C4-2B (cell line): ENCODE measurements around the gene SRSF2.

Experiments
- H3K27ac ChIP-seq: fragments of 450-650 bp; 2 replicates; pipeline ENCODE4 v1.5.1; 2017
- ZFX ChIP-seq: fragments of 450-650 bp; IDR thresholded peaks from 2 replicates; pipeline ENCODE4 v1.6.1; 2017
- TF ChIP-seq, protein P1 (sequence below): fragments of 450-650 bp; conservative IDR thresholded peaks from 2 replicates; pipeline ENCODE4 v1.5.1; 2017; ENCODE audit warnings: mild to moderate bottlenecking

The SRSF2 gene

DNA sequence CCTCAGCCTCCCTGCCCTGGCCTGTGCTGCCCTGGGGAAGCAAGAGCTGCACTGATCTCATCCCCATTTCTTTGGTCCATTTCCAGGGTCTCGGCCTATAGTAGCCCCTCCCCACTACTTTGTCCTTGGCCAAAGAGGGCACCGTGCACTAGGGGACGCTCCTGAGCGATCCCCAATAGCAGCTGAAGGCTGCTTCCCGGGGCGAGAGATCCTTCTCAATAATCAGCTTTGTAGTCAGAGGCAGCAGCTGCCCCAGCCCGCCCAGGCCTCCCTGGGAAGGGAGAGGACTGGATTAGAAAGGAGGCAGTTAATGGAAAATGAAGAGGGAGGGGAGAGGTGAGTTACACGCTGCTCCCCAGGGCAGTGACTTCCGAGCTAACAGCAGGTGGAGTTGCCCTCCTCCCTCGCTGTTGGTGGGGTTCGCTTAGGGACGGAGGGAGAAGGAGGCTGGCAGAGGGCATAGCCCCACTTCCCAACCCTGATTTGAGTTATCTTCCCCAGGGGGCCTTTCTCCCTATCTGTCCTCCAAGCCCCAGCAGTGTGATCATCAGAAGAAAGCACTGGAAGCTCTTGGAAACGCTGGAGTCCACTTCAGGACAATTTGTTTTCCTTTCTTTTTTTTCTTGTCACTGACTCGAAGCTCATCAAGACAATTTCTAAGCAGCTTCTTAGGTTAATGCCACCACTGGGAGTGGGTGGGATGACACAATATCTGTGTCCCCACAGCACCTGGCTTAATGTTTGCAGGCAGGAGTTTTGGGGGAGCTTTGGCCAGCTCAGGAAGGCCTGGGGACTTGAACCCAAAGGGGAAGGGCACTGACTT lies 28.9 kb downstream of the SRSF2 start:
- TF ChIP-seq ZFX, result no peak
- TF ChIP-seq, protein P1, sequence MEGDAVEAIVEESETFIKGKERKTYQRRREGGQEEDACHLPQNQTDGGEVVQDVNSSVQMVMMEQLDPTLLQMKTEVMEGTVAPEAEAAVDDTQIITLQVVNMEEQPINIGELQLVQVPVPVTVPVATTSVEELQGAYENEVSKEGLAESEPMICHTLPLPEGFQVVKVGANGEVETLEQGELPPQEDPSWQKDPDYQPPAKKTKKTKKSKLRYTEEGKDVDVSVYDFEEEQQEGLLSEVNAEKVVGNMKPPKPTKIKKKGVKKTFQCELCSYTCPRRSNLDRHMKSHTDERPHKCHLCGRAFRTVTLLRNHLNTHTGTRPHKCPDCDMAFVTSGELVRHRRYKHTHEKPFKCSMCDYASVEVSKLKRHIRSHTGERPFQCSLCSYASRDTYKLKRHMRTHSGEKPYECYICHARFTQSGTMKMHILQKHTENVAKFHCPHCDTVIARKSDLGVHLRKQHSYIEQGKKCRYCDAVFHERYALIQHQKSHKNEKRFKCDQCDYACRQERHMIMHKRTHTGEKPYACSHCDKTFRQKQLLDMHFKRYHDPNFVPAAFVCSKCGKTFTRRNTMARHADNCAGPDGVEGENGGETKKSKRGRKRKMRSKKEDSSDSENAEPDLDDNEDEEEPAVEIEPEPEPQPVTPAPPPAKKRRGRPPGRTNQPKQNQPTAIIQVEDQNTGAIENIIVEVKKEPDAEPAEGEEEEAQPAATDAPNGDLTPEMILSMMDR, result no peak
- H3K27ac ChIP-seq, result no peak overlapping the region

DNA sequence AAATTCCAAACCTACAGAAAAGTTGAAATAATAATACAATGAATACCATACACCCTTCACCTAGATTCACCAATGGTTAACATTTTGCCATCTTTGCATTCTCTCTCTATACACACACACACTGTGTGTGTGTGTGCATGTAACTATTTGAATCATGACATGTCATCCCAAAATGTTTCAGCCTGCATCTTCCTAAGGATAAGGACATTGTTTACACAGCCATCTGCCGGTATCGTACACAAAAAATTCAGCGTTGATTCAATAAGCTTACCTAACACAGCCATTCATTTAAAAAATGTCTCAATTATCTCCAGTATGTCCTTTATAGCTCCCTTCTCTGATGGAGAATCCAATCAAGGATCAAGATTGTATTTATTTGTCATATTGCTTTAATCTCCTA lies 30.3 kb downstream of the SRSF2 start:
- TF ChIP-seq, protein P1, result no peak
- no peak for TF ChIP-seq ZFX
- no peak overlapping the region for H3K27ac ChIP-seq

DNA sequence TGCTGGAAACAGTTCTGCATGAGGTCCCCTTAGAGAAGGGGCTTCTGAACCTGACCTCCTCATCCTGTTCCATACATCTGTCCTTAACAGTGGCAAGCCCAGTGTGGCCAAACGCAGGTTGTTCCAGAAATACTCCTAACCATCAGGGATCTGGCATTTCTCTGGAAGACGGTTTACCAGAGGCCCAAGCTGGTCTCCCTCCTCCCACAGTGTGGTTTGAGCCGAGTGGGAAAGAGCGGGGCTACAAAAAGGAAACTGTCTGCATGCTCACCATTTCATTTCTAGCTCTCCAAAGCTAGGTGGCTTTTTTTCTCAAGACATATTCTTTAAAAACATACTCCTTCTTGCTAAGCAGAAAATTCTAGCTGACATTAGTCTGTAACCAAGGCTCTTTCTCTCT lies 32.3 kb downstream of the SRSF2 start:
- TF ChIP-seq, protein P1, result no peak
- no peak for TF ChIP-seq ZFX
- no peak overlapping the region for H3K27ac ChIP-seq

DNA sequence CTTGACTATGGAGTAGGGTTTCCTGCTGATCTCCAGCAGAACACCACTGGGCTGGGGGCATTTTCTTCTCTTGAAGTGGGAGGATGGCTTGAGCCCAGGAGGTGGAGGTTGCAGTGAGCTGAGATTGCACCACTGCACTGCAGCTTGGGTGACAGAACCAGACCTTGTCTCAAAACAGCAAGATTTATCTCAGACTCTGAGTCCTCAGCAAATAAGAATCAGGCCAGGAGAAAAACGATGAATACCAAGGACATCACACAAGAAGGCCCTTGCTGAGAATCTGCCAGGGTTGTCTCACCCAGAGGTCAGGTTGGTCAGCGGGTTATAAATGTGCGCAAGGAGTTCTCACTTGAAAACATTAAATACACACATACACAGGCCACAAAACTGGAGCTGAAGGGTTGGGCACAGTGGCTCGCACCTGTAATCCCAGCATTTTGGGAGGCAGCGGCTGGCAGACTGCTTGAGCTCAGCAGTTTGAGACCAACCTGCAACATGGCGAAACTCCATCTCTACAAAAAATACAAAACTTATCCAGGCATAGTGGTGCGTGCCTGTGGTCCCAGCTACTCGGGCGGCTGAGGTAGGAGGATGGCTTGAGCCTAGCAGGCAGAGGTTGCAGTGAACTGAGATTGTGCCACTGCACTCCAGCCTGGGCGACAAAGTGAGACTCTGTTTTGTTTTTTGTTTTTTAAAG lies 34.0 kb downstream of the SRSF2 start:
- H3K27ac ChIP-seq, result no peak overlapping the region
- TF ChIP-seq ZFX, result no peak
- TF ChIP-seq, protein P1, result no peak

DNA sequence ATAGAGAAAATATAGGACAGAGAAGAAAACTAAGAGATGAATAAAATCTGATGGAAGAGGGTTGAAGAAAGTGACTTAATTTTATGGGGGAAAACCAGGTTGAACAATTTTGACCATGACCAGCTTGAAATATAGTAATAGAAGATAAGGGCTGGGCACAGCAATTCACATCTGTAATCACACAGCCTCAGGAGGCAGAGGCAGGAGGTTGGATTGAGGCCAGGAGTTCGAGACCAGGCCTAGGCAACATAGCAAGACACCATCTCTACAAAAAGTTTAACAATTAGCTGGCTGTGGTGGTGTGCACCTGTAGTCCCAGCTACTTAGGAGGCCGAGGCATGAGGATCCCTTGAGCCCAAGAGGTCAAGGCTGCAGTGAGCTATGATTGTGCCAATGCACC lies 35.1 kb downstream of the SRSF2 start:
- TF ChIP-seq, protein P1, result no peak
- TF ChIP-seq ZFX, result no peak
- no peak overlapping the region for H3K27ac ChIP-seq

DNA sequence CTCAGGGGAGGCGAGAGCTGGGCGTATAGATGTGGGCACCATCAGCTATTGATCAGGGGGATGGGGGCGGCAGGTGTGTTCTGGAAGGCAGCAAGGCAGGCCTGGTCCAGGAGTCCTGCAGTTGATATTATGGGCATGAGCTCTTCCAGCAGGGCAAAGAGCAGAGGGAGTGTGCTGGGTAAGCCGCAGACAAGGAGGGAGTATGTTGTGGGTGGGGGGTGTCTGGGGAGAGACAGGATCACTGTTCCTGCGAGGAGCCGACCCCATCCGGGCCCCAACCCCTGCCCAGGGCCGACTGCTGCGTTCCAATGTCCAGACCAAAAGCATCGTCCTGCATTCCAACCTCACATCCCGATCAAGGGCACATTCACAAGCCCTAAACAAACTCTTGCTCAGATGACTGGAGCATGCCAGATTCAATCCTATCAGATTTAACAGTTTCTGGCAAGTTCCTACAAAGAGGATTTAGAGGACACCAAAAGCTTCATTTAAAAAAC lies 35.6 kb downstream of the SRSF2 start:
- H3K27ac ChIP-seq, result no peak overlapping the region
- TF ChIP-seq, protein P1, result no peak
- no peak for TF ChIP-seq ZFX
